Transverse colon (tissue), 4 donors: ENCODE data around the gene C16orf82. TPM values are rescaled to one million over a fixed set of nuclear protein-coding genes. Genes with fewer than 3 reads are reported as not detected.

Source experiments
- DNase-seq: peaks from one replicate; pipeline ENCODE4 v3.0.0-alpha.2; 2019
- H3K27ac ChIP-seq, 4 donors: fragments of 200-600 bp; sonication (generic); 2 replicates each; pipeline ENCODE4 v1.5.1; 2016 to 2018; ENCODE audit warnings: inconsistent platforms in 4 of 4
- H3K27me3 ChIP-seq: fragments of 200-600 bp; sonication (generic); 2 replicates; pipeline ENCODE4 v1.5.1; 2017; ENCODE audit warnings: inconsistent platforms
- H3K36me3 ChIP-seq, 4 donors: fragments of 200-600 bp; sonication (generic); 2 replicates each; pipeline ENCODE4 v1.5.1; 2017 to 2019; ENCODE audit warnings: inconsistent platforms in 4 of 4
- H3K4me1 ChIP-seq, 4 donors: fragments of 200-600 bp; sonication (generic); 2 replicates each; pipeline ENCODE4 v1.5.1; 2017 to 2020; ENCODE audit warnings: inconsistent platforms in 4 of 4
- H3K4me3 ChIP-seq, 4 donors: fragments of 200-600 bp; sonication (generic); 1 replicate in 1 of 4; 2 replicates in 3 of 4; pipeline versions ENCODE4 v1.5.1 to v1.6.1; 2017 to 2019; ENCODE audit warnings: inconsistent platforms in 4 of 4
- H3K9me3 ChIP-seq, 2 donors: fragments of 200-600 bp; sonication (generic); 2 replicates each; pipeline ENCODE4 v1.5.1; 2017 to 2019; ENCODE audit warnings: inconsistent platforms in 2 of 2
- EP300 ChIP-seq: sonication (generic); formaldehyde crosslinking; IDR thresholded peaks from one replicate; pipeline ENCODE4 v1.6.1; 2017; ENCODE audit warnings: antibody characterized with exemption, low read depth
- POLR2A ChIP-seq: fragments of 450-650 bp; IDR thresholded peaks from one replicate; pipeline ENCODE4 v1.6.1; 2016; ENCODE audit warnings: antibody characterized with exemption, mild to moderate bottlenecking, moderate library complexity
- POLR2AphosphoS5 ChIP-seq, 3 donors: sonication (generic); formaldehyde crosslinking; IDR thresholded peaks; one replicate each; pipeline ENCODE4 v1.6.1; 2016; ENCODE audit warnings: antibody characterized with exemption in 3 of 3
- WGBS, 2 donors: methylation state at CpG; one replicate each; pipeline ENCODE4 v1.1.5; 2018; ENCODE audit warnings: low coverage in 1 of 2; 5-methylcytosine and 5-hydroxymethylcytosine counted together
- in situ Hi-C, 4 donors: fragments of 200-750 bp; cut with MboI; loops; one replicate each; pipeline versions ENCODE4 v1.15.0 to v1.15.1; 2017; ENCODE audit warnings: low sequenced_read_pairs in 3 of 4, low pct_ligation_motif_present in 1 of 4, low pct_unique_long_range_greater_than_20kb in 1 of 4
- intact Hi-C: fragments of 100-400 bp; cut with DNase I; formaldehyde crosslinking; loops from one replicate; pipeline ENCODE4 v1.15.1; 2023; ENCODE audit warnings: low total_unique reads
- total RNA-seq, 4 donors: library from RNA; depleted of rRNA; stranded (reverse); fragments of >200 nt; gene quantifications; one replicate each; pipeline ENCODE4 v1.1.0, GENCODE V29; 2016
- TF ChIP-seq, protein P1 (sequence below), 5 experiments: fragments of 200-600 bp in 3 of 5; fragments of 450-650 bp in 2 of 5; sonication (generic) in 3 of 5; IDR thresholded peaks; 1 replicate in 2 of 5; 2 replicates in 3 of 5; pipeline ENCODE4 v1.5.1; 2016 to 2017; ENCODE audit warnings: antibody characterized with exemption in 5 of 5, inconsistent platforms in 3 of 5, mild to moderate bottlenecking in 2 of 5, moderate library complexity in 1 of 5

C16orf82 gene
- total RNA-seq, 4 donors from 2014 or later: not detected

DNA sequence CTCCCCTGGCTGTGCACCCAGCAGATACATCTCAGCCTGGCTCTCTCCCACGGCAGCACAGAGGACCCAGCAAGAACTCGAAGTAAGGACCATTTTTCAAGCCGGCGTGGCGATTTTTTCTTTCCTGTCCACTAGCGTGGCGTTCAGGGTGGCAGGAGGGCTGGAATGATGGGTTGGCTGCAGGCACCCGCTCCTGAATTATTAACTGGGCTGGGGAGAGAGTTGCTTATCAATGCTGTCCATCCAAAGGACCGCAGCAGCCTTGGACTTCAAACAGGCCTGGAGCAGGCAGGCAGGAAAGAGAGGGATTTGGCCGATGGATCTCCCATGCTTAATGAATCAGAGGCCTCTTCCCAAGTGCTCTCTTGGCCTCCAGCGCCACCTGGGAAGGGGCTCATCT is 7.0 kb downstream of the C16orf82 start:
- in situ Hi-C loops: no loop called here
- Histone ChIP-seq H3K27me3 (no peaks in the 10 kb centered on the region), H3K36me3 (no peaks in the 10 kb centered on the region), H3K4me1 (no peaks in the 10 kb centered on the region), H3K9me3 (no peaks in the 10 kb centered on the region), H3K4me3 (no peak overlapping the region), H3K27ac (no peak overlapping the region)
- WGBS, 2 donors: 75 to 87% methylated on average over 2 to 11 of the region's 11 CpGs
- intact Hi-C loops: no loop called here
- DNase-seq: no peak
- no peak for TF ChIP-seq POLR2AphosphoS5 (IDR thresholded peaks at IDR 0.05)
- TF ChIP-seq, protein P1, sequence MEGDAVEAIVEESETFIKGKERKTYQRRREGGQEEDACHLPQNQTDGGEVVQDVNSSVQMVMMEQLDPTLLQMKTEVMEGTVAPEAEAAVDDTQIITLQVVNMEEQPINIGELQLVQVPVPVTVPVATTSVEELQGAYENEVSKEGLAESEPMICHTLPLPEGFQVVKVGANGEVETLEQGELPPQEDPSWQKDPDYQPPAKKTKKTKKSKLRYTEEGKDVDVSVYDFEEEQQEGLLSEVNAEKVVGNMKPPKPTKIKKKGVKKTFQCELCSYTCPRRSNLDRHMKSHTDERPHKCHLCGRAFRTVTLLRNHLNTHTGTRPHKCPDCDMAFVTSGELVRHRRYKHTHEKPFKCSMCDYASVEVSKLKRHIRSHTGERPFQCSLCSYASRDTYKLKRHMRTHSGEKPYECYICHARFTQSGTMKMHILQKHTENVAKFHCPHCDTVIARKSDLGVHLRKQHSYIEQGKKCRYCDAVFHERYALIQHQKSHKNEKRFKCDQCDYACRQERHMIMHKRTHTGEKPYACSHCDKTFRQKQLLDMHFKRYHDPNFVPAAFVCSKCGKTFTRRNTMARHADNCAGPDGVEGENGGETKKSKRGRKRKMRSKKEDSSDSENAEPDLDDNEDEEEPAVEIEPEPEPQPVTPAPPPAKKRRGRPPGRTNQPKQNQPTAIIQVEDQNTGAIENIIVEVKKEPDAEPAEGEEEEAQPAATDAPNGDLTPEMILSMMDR (IDR thresholded peaks at IDR 0.05): no peak
- TF ChIP-seq EP300: no peak
- TF ChIP-seq POLR2A: no peak

DNA sequence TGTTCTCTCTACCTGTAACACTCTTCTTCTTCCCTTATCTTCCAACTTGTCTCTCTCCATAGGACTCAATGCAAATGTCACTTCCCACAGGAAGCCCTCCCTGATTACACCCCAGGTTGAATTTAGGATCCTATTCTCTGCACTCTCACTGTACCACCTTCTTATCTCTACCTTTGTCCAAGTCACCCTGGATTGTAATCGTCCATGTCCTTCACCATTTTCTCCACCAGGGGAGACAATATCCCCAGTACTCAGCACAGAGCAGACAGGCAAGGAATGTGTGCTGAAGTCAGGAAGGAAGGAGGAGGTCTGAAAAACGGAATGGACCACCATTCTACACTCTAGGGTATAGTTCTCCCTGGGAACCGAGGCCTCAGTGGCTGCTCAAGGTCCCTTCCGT is 14.2 kb downstream of the C16orf82 start:
- in situ Hi-C loops: no loop called here
- DNase-seq: no peak
- WGBS, 2 donors: 22% methylated on average over 4 of the region's 4 CpGs; no CpG with 5 or more reads in 1 of the 2 donors

DNA sequence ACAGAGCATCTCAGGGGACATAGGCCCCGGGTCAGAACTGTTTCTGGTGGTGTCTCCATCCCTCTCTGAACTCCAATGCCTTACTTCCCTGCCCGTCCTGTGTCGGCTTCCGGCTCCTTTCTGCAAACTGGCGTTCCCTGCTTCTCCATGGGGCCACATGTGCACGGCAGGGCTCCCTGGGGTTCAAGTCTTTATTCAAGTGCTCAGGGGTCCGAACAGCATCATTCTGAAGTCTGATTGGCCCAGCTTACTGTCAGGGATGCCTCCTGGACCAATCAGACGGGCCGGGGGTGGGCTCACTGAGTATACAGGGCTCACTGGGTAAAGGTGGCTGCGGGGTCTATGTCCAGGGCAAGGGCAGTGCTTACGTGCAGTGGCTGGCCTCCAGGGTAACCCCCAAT is 17.1 kb downstream of the C16orf82 start:
- no peak for DNase-seq

More for the DNA sequence above, 14.2 kb downstream of the C16orf82 start:
- H3K36me3 ChIP-seq: no peaks in the 10 kb centered on the region
- H3K4me3 ChIP-seq: no peak overlapping the region
- TF ChIP-seq, protein P1 (IDR thresholded peaks at IDR 0.05): peak; percentile 18 to 58 (median 35)
- no peak for TF ChIP-seq POLR2A
- no peak for TF ChIP-seq POLR2AphosphoS5 (IDR thresholded peaks at IDR 0.05)
- no peak for TF ChIP-seq EP300
- intact Hi-C loops: no loop called here
- no peaks in the 10 kb centered on the region for H3K9me3 ChIP-seq
- no peaks in the 10 kb centered on the region for H3K4me1 ChIP-seq
- H3K27me3 ChIP-seq: peaks cover 11% of the 10 kb centered on the region
- no peak overlapping the region for H3K27ac ChIP-seq

DNA sequence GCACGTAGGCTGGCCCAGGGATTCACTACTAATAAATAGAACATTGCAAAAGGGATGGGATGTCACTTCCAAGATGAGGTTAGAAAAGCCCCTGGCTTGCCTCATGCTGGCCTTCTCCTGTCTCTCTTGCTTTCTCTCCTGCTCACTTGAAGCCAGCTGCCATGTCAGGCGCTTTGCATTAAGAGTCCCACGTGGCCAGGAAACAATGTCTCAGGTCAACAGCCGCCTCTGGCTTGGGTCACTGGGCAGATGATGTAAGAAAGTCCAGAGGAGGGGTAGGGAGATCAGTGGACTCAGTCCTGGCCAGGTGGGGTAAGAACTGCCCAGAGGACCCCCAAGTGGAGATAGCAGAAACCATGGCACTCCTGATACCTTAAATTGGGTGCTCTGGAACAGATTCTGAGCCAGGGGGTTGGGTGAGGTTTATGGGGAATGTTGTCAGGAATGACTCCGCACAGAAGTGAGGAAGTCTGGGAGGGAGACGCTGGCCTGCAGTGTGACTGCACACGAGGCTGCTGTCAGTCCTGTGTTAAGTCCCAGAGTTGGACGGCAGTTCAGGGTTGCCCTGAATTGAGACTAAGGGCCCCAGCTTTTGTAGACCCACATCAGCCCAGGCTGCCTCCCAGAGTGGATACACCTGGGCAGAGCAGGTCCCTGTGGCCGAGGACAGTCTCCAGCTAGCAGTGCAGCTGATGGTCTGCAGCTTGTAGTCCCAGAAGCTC is 17.7 kb downstream of the C16orf82 start:
- no peak for DNase-seq
- Histone ChIP-seq H3K27me3 (peaks cover 25% of the 10 kb centered on the region), H3K9me3 (no peaks in the 10 kb centered on the region), H3K27ac (no peak overlapping the region), H3K36me3 (no peaks in the 10 kb centered on the region), H3K4me3 (no peak overlapping the region), H3K4me1 (no peaks in the 10 kb centered on the region)
- WGBS, 2 donors: 43 to 49% methylated on average over 7 to 9 of the region's 9 CpGs
- TF ChIP-seq, protein P1 (IDR thresholded peaks at IDR 0.05): no peak
- no peak for TF ChIP-seq EP300
- TF ChIP-seq POLR2A: no peak
- no peak for TF ChIP-seq POLR2AphosphoS5 (IDR thresholded peaks at IDR 0.05)
- in situ Hi-C loops: no loop called here
- intact Hi-C loops: no loop called here

More for the DNA sequence above, 17.1 kb downstream of the C16orf82 start:
- Histone ChIP-seq H3K27ac (no peak overlapping the region), H3K27me3 (peaks cover 25% of the 10 kb centered on the region), H3K9me3 (no peaks in the 10 kb centered on the region), H3K36me3 (no peaks in the 10 kb centered on the region), H3K4me1 (no peaks in the 10 kb centered on the region), H3K4me3 (no peak overlapping the region)
- no peak for TF ChIP-seq EP300
- TF ChIP-seq POLR2AphosphoS5 (IDR thresholded peaks at IDR 0.05): no peak
- TF ChIP-seq, protein P1 (IDR thresholded peaks at IDR 0.05): no peak
- TF ChIP-seq POLR2A: no peak
- intact Hi-C loops (no loop called here), in situ Hi-C loops (no loop called here)
- 53 to 60% methylated on average over 2 to 11 of the region's 11 CpGs for WGBS, 2 donors
